Vagina (tissue), 2 donors: ENCODE data around the gene PRDM16.

Experiments
- POLR2A ChIP-seq, 2 donors: fragments of 450-650 bp; IDR thresholded peaks; one replicate each; pipeline ENCODE4 v1.6.1; 2017; ENCODE audit warnings: antibody characterized with exemption in 2 of 2, mild to moderate bottlenecking in 2 of 2, moderate library complexity in 2 of 2
- POLR2AphosphoS5 ChIP-seq, 2 donors: sonication (generic); formaldehyde crosslinking; IDR thresholded peaks; one replicate each; pipeline ENCODE4 v1.9.0; 2017; ENCODE audit warnings: antibody characterized with exemption in 2 of 2, mild to moderate bottlenecking in 2 of 2, low read depth in 1 of 2; ENCODE audit not compliant: insufficient read depth in 1 of 2
- TF ChIP-seq, protein P1 (sequence below), 3 experiments: fragments of 450-650 bp in 2 of 3; fragments of 200-600 bp in 1 of 3; sonication (generic) in 1 of 3; IDR thresholded peaks; one replicate each; pipeline ENCODE4 v1.5.1; 2017 to 2019; ENCODE audit warnings: antibody characterized with exemption in 3 of 3, mild to moderate bottlenecking in 2 of 3, moderate library complexity in 2 of 3

DNA sequence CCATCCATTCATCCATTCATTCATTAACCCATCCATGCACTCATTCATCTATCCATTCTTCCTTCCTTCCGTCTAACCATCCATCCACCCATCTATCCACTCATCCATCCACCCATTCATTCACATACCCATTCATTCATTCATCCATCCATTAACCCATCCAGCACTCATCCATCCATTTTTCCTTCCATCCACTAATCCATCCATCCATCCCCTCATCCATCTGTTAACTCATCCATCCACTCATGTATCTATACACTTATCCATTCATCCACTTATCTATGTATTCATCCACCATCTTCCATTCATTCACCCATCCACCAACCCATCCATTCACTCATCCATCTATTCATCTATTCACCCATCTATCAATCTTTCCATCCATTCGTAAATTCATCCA lies 107.8 kb downstream of the PRDM16 start:
- no peak for TF ChIP-seq POLR2AphosphoS5 (IDR thresholded peaks at IDR 0.05; ENCODE audit: insufficient read depth in 1 of 2, low read depth in 1 of 2)
- TF ChIP-seq, protein P1, sequence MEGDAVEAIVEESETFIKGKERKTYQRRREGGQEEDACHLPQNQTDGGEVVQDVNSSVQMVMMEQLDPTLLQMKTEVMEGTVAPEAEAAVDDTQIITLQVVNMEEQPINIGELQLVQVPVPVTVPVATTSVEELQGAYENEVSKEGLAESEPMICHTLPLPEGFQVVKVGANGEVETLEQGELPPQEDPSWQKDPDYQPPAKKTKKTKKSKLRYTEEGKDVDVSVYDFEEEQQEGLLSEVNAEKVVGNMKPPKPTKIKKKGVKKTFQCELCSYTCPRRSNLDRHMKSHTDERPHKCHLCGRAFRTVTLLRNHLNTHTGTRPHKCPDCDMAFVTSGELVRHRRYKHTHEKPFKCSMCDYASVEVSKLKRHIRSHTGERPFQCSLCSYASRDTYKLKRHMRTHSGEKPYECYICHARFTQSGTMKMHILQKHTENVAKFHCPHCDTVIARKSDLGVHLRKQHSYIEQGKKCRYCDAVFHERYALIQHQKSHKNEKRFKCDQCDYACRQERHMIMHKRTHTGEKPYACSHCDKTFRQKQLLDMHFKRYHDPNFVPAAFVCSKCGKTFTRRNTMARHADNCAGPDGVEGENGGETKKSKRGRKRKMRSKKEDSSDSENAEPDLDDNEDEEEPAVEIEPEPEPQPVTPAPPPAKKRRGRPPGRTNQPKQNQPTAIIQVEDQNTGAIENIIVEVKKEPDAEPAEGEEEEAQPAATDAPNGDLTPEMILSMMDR (IDR thresholded peaks at IDR 0.05), result no peak
- no peak for TF ChIP-seq POLR2A (IDR thresholded peaks at IDR 0.05)
